Caco-2 (cell line): ENCODE results near the gene FUT8. TPM values are rescaled to one million over a fixed set of nuclear protein-coding genes. Genes with fewer than 3 reads are reported as not detected.

ENCODE experiments used
- BruUV-seq: library from RNA; stranded (reverse); fragments of 400-500 nt; replicated peaks from 2 replicates; lab custom pipeline; 2021; lab: Mats Ljungman, UMichigan
- CTCF ChIA-PET: fragments of 300-600 bp; sonication (Branson Sonifier 250); formaldehyde crosslinking; loops from one replicate; lab custom pipeline; 2022; ENCODE audit warnings: antibody characterized with exemption; lab: Charles Lee
- POLR2A ChIA-PET: fragments of 300-600 bp; sonication (Branson Sonifier 250); formaldehyde crosslinking; loops from one replicate; lab custom pipeline; 2022; ENCODE audit warnings: antibody characterized with exemption; lab: Charles Lee
- DNase-seq, 2 experiments: peaks; one replicate each; pipeline versions ENCODE4 v3.0.0 to v3.0.0-alpha.2; 2020 to 2022
- H3K27me3 ChIP-seq: replicated peaks from 2 replicates; pipeline ENCODE4 v1.6.0; 2011; ENCODE audit warnings: low read length; ENCODE audit not compliant: control insufficient read depth, insufficient read depth
- H3K36me3 ChIP-seq: 2 replicates; pipeline ENCODE4 v1.5.1; 2011; ENCODE audit warnings: low read length; ENCODE audit not compliant: control insufficient read depth, insufficient read depth
- H3K4me1 ChIP-seq: fragments of 250-450 bp; sonication (Bioruptor Pico); 2 replicates; pipeline ENCODE4 v1.5.1; 2020; ENCODE audit warnings: mild to moderate bottlenecking
- H3K4me3 ChIP-seq: 2 replicates; pipeline ENCODE4 v1.5.1; 2011; ENCODE audit warnings: low read depth, mild to moderate bottlenecking, control low read depth, low read length
- H3K9me3 ChIP-seq: fragments of 250-450 bp; sonication (Bioruptor Pico); 2 replicates; pipeline ENCODE4 v1.5.1; 2020; ENCODE audit warnings: mild to moderate bottlenecking, moderate library complexity
- H3K27ac Mint-ChIP-seq: one replicate; pipeline ENCODE4 v1.8.0; 2022; ENCODE audit warnings: mixed read lengths; ENCODE audit not compliant: unreplicated experiment
- H3K27me3 Mint-ChIP-seq: one replicate; pipeline ENCODE4 v1.8.0; 2022; ENCODE audit warnings: mixed read lengths; ENCODE audit not compliant: insufficient read depth, unreplicated experiment
- H3K36me3 Mint-ChIP-seq: one replicate; pipeline ENCODE4 v1.8.0; 2022; ENCODE audit warnings: mild to moderate bottlenecking, mixed read lengths; ENCODE audit not compliant: insufficient read depth, unreplicated experiment
- H3K4me1 Mint-ChIP-seq: one replicate; pipeline ENCODE4 v1.8.0; 2022; ENCODE audit warnings: low read depth, mixed read lengths; ENCODE audit not compliant: unreplicated experiment
- H3K4me3 Mint-ChIP-seq: one replicate; pipeline ENCODE4 v1.8.0; 2022; ENCODE audit warnings: mild to moderate bottlenecking, moderate library complexity, mixed read lengths; ENCODE audit not compliant: unreplicated experiment
- H3K9me3 Mint-ChIP-seq: one replicate; pipeline ENCODE4 v1.8.0; 2022; ENCODE audit warnings: mixed read lengths; ENCODE audit not compliant: unreplicated experiment
- intact Hi-C: fragments of 100-400 bp; cut with micrococcal nuclease; formaldehyde crosslinking; loops from one replicate; pipeline ENCODE4 v1.10.0; 2022; ENCODE audit not compliant: unreplicated experiment
- total RNA-seq: library from RNA; stranded (reverse); gene quantifications from 2 replicates; pipeline ENCODE4 v1.2.3, GENCODE V29; 2022
- TF ChIP-seq, protein P1 (sequence below), 2 experiments: fragments of 200-600 bp in 1 of 2; IDR thresholded peaks; 1 replicate in 1 of 2; 2 replicates in 1 of 2; pipeline versions ENCODE4 v1.5.1 to v1.8.0; 2011 to 2022; ENCODE audit warnings: antibody characterized with exemption in 1 of 2, control low read depth in 1 of 2, inconsistent platforms in 1 of 2, low read depth in 1 of 2, low read length in 1 of 2, mild to moderate bottlenecking in 1 of 2, moderate library complexity in 1 of 2; ENCODE audit not compliant: insufficient read depth in 1 of 2, severe bottlenecking in 1 of 2, unreplicated experiment in 1 of 2

The FUT8 gene
- total RNA-seq, 1 experiment from 2014 or later = 67.1 TPM

DNA sequence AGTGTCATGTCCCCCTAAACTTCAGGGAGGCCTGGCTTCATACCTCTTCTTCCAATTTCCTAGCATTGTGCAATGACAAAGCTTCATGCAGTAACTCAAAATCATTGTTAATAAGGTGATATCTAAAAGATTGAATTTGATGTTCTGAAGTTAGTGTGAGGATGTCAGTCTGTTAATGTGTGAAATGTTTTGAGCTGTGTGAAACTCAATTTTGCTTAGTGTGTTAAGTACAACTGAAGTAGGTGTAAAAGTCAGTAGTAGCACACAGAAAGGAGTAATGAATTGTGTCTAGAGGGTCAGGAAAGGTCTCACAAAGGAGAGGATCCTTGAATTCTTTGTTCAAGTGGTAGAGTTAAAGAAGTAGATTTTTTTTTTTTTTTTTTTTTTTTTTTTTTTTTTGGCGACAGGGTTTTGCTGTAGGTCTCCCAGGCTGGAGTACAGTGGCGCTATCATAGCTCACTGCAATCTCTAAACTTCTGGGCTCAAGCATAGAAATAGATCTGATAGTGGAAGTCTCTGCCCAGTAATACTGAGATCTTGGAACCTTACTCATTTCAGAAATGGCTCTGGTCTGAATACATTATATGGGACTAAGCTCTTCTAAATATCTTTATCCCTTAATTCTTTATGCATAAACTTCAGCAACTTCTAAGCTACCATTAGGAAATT lies 63.9 kb downstream of the FUT8 start:
- no peaks in the 10 kb centered on the region for H3K36me3 Mint-ChIP-seq
- Histone ChIP-seq H3K27me3 (no peaks in the 10 kb centered on the region), H3K4me1 (peaks cover 33% of the 10 kb centered on the region), H3K4me3 (no peak overlapping the region), H3K9me3 (no peaks in the 10 kb centered on the region), H3K36me3 (no peaks in the 10 kb centered on the region)
- intact Hi-C loops = no loop called here
- TF ChIP-seq, protein P1, sequence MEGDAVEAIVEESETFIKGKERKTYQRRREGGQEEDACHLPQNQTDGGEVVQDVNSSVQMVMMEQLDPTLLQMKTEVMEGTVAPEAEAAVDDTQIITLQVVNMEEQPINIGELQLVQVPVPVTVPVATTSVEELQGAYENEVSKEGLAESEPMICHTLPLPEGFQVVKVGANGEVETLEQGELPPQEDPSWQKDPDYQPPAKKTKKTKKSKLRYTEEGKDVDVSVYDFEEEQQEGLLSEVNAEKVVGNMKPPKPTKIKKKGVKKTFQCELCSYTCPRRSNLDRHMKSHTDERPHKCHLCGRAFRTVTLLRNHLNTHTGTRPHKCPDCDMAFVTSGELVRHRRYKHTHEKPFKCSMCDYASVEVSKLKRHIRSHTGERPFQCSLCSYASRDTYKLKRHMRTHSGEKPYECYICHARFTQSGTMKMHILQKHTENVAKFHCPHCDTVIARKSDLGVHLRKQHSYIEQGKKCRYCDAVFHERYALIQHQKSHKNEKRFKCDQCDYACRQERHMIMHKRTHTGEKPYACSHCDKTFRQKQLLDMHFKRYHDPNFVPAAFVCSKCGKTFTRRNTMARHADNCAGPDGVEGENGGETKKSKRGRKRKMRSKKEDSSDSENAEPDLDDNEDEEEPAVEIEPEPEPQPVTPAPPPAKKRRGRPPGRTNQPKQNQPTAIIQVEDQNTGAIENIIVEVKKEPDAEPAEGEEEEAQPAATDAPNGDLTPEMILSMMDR (IDR thresholded peaks at IDR 0.05; ENCODE audit: insufficient read depth in 1 of 2, low read depth in 1 of 2, low read length in 1 of 2, severe bottlenecking in 1 of 2, unreplicated experiment in 1 of 2) = no peak
- BruUV-seq = no TSS peak
- H3K4me1 Mint-ChIP-seq = peaks cover 28% of the 10 kb centered on the region
- DNase-seq = no peak
- CTCF ChIA-PET = no interaction called here
- no peak overlapping the region for H3K4me3 Mint-ChIP-seq
- H3K9me3 Mint-ChIP-seq = no peaks in the 10 kb centered on the region
- no peaks in the 10 kb centered on the region for H3K27me3 Mint-ChIP-seq
- POLR2A ChIA-PET = no interaction called here
- no peak overlapping the region for H3K27ac Mint-ChIP-seq

DNA sequence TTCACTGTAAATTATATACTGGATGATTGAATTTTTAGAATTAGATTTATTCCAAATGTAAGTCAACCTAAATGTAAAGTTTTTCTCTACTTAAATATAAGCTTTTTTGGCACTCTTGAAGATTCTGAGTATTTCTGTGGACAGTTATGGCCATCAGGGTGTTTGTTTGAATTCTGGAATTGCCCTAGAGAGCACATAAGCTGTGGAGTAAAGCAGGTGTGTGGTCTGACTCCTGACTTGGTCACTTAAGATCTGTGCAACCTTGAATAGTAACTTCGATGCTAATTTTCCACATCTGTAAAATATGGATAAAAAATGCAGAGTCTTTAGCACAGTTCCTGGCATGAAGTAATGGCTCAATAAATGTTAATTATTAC lies 64.4 kb downstream of the FUT8 start:
- DNase-seq = no peak
- POLR2A ChIA-PET = no interaction called here
- Mint-ChIP-seq H3K4me1 (peaks cover 24% of the 10 kb centered on the region), H3K27me3 (no peaks in the 10 kb centered on the region), H3K9me3 (no peaks in the 10 kb centered on the region), H3K27ac (no peak overlapping the region), H3K4me3 (no peak overlapping the region), H3K36me3 (no peaks in the 10 kb centered on the region)
- Histone ChIP-seq H3K4me1 (peaks cover 28% of the 10 kb centered on the region), H3K27me3 (no peaks in the 10 kb centered on the region), H3K36me3 (no peaks in the 10 kb centered on the region), H3K9me3 (no peaks in the 10 kb centered on the region), H3K4me3 (no peak overlapping the region)
- CTCF ChIA-PET = no interaction called here
- BruUV-seq = no TSS peak
- intact Hi-C loops = no loop called here
- TF ChIP-seq, protein P1 (IDR thresholded peaks at IDR 0.05; ENCODE audit: insufficient read depth in 1 of 2, low read depth in 1 of 2, low read length in 1 of 2, severe bottlenecking in 1 of 2, unreplicated experiment in 1 of 2) = no peak

DNA sequence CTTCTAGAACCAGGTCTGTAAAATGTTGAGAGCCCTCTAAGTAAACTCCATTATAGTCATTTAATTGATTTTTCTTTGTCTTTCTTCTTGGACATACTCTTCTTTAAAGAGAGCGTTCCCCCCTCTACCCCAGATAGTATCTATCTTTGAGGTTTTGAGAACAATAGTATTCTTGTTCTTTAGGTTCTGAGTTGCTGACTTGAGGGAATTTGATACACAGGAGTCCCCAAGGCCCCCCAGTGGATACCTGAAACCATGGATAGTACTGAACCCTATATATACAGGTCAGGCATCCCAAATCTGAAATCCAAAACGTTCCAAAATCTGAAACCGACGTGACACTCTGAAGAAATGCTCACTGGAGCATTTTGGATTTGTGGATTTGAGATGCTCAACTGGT lies 65.5 kb downstream of the FUT8 start:
- H3K9me3 ChIP-seq = no peaks in the 10 kb centered on the region
- intact Hi-C loops = no loop called here
- no TSS peak for BruUV-seq
- H3K36me3 ChIP-seq = no peaks in the 10 kb centered on the region
- H3K4me1 Mint-ChIP-seq = peaks cover 22% of the 10 kb centered on the region
- no peak overlapping the region for H3K27ac Mint-ChIP-seq
- no peaks in the 10 kb centered on the region for H3K9me3 Mint-ChIP-seq
- CTCF ChIA-PET = no interaction called here
- no peak overlapping the region for H3K4me3 Mint-ChIP-seq
- H3K4me1 ChIP-seq = peaks cover 26% of the 10 kb centered on the region
- H3K4me3 ChIP-seq = no peak overlapping the region
- no peaks in the 10 kb centered on the region for H3K27me3 Mint-ChIP-seq
- no peak for DNase-seq
- H3K36me3 Mint-ChIP-seq = no peaks in the 10 kb centered on the region
- H3K27me3 ChIP-seq = no peaks in the 10 kb centered on the region
- POLR2A ChIA-PET = no interaction called here
- TF ChIP-seq, protein P1 (IDR thresholded peaks at IDR 0.05; ENCODE audit: insufficient read depth in 1 of 2, low read depth in 1 of 2, low read length in 1 of 2, severe bottlenecking in 1 of 2, unreplicated experiment in 1 of 2) = no peak
